OCI-LY3 (cell line): Measurements from ENCODE around the gene DNAH17.

ENCODE experiments used
- H2AFZ ChIP-seq: fragments of 200-600, 300-600 bp; shearing (Covaris generic); 2 replicates; pipeline ENCODE4 v1.6.0; 2014; ENCODE audit warnings: antibody characterized with exemption, low read depth, low read length
- H3K27ac ChIP-seq: fragments of 200-600, 300-600 bp; sonication (generic); 2 replicates; pipeline ENCODE4 v1.5.1; 2014; ENCODE audit warnings: mild to moderate bottlenecking, low read length, moderate library complexity, mixed read lengths
- H3K27me3 ChIP-seq: fragments of 200-600, 300-600 bp; sonication (generic); 2 replicates; pipeline ENCODE4 v1.6.1; 2014; ENCODE audit warnings: low read depth, low read length, mixed read lengths
- H3K36me3 ChIP-seq: fragments of 200-600, 300-600 bp; sonication (generic); replicated peaks from 2 replicates; pipeline ENCODE3; 2014; ENCODE audit warnings: low read depth, low read length, mixed read lengths
- H3K4me1 ChIP-seq: fragments of 300-600, 200-600 bp; sonication (generic); 2 replicates; pipeline ENCODE4 v1.6.1; 2014; ENCODE audit warnings: low read length, mixed read lengths
- H3K4me2 ChIP-seq: fragments of 200-600, 300-600 bp; sonication (generic); 2 replicates; pipeline ENCODE4 v1.6.1; 2014; ENCODE audit warnings: low read length, mixed read lengths
- H3K4me3 ChIP-seq: fragments of 300-600, 200-600 bp; sonication (generic); 2 replicates; pipeline ENCODE4 v1.5.1; 2014; ENCODE audit warnings: antibody characterized with exemption, mild to moderate bottlenecking, low read length, moderate library complexity
- H3K79me2 ChIP-seq: fragments of 300-600, 200-600 bp; shearing (Covaris generic); 2 replicates; pipeline ENCODE4 v1.6.1; 2014; ENCODE audit warnings: mild to moderate bottlenecking, low read length, mixed read lengths
- H3K9ac ChIP-seq: fragments of 300-600, 200-600 bp; shearing (Covaris generic); 2 replicates; pipeline ENCODE4 v1.6.0; 2014; ENCODE audit warnings: mild to moderate bottlenecking, low read length, moderate library complexity
- H3K9me3 ChIP-seq: fragments of 200-600, 300-600 bp; shearing (Covaris generic); 2 replicates; pipeline ENCODE4 v1.6.1; 2014; ENCODE audit warnings: low read length, mixed read lengths; ENCODE audit not compliant: insufficient read depth
- H4K20me1 ChIP-seq: fragments of 200-600, 300-600 bp; sonication (generic); 2 replicates; pipeline ENCODE4 v1.6.1; 2016; ENCODE audit warnings: low read length, mixed read lengths; ENCODE audit not compliant: insufficient read depth
- CTCF ChIP-seq: fragments of 200-600, 300-600 bp; sonication (generic); IDR thresholded peaks from 2 replicates; pipeline ENCODE4 v1.5.1; 2014; ENCODE audit warnings: antibody characterized with exemption, low read length, low read depth
- EZH2phosphoT487 ChIP-seq: fragments of 200-600 bp; shearing (Covaris generic); IDR thresholded peaks from 2 replicates; pipeline ENCODE4 v1.6.1; 2018; ENCODE audit warnings: antibody characterized with exemption, mixed run types, low read depth

DNAH17 gene

DNA sequence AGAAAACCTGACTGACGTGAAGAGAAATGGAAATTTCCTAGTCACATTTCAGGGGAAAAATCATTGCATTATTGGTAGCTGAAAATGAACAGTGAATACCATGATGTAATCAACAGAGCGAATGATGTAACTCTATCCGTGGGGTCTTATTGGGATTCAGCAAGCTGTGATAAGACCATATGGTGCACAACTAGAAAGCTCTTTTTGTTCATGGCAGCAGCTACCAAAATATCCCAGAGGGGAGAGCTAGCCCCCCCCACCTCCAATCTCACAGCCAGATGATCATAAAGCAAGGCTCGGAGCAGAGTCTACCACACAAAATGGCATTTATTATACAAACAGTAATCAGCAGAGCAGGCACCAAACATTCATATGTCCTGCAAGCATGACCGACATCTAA, 22.2 kb upstream of the DNAH17 start:
- no peak overlapping the region for H3K9ac ChIP-seq
- H3K79me2 ChIP-seq = no peaks in the 10 kb centered on the region
- no peaks in the 10 kb centered on the region for H3K9me3 ChIP-seq
- H3K27ac ChIP-seq = no peak overlapping the region
- TF ChIP-seq EZH2phosphoT487 (no peak), CTCF (no peak)
- no peak overlapping the region for H3K4me3 ChIP-seq
- peaks cover 16% of the 10 kb centered on the region for H3K27me3 ChIP-seq
- no peak overlapping the region for H2AFZ ChIP-seq
- H3K4me2 ChIP-seq = no peak overlapping the region
- no peaks in the 10 kb centered on the region for H4K20me1 ChIP-seq
- no peaks in the 10 kb centered on the region for H3K4me1 ChIP-seq
- no peaks in the 10 kb centered on the region for H3K36me3 ChIP-seq

GRCh38 chr17:78598013-78598471, 20.8 kb upstream of the DNAH17 start:
- no peak overlapping the region for H3K27ac ChIP-seq
- H3K27me3 ChIP-seq = peaks cover 18% of the 10 kb centered on the region
- H3K4me2 ChIP-seq = no peak overlapping the region
- no peaks in the 10 kb centered on the region for H3K36me3 ChIP-seq
- H3K4me1 ChIP-seq = no peaks in the 10 kb centered on the region
- H3K9me3 ChIP-seq = no peaks in the 10 kb centered on the region
- no peak overlapping the region for H3K9ac ChIP-seq
- TF ChIP-seq CTCF (no peak), EZH2phosphoT487 (no peak)
- no peak overlapping the region for H2AFZ ChIP-seq
- H3K79me2 ChIP-seq = no peaks in the 10 kb centered on the region
- H4K20me1 ChIP-seq = no peaks in the 10 kb centered on the region
- no peak overlapping the region for H3K4me3 ChIP-seq

- no peak overlapping the region for H3K27ac ChIP-seq
- no peaks in the 10 kb centered on the region for H4K20me1 ChIP-seq
- no peak overlapping the region for H2AFZ ChIP-seq
- TF ChIP-seq EZH2phosphoT487 (no peak), CTCF (no peak)
- no peaks in the 10 kb centered on the region for H3K36me3 ChIP-seq
- H3K9ac ChIP-seq = no peak overlapping the region
- H3K27me3 ChIP-seq = peaks cover 18% of the 10 kb centered on the region
- no peaks in the 10 kb centered on the region for H3K9me3 ChIP-seq
- no peak overlapping the region for H3K4me3 ChIP-seq
- no peaks in the 10 kb centered on the region for H3K4me1 ChIP-seq
- H3K4me2 ChIP-seq = no peak overlapping the region
- H3K79me2 ChIP-seq = no peaks in the 10 kb centered on the region
These were observed 19.9 kb upstream of the DNAH17 start for GRCh38 chr17:78596871-78597764.

DNA sequence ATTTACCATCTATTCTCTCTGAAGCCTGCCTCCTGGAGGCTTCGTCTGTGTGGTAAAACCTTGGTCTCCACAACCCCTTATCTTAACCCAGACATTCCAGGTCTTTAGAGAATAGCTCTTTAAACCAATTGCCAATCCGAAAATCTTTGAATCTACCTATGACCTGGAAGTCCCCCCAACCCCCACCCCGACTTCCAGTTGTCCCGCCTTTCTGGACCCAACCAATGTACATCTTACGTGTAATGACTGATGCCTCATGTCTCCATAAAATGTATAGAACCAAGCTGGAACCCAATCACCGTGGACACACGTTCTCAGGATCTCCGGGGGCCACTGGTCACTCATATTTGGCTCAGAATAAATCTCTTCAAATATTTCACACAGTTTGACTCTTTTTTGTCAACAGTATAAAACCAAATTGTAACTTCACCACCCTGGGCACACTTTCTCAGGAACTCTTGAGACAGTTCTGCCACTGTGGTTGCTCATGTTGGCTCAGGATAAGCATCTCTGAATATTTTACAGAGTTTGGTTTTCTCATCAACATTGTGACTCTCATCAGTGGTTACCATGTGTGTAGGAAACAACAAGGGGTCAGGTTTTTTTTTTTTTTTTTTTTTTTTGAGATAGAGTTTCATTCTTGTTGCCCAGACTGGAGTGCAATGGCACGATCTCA, 18.1 kb upstream of the DNAH17 start:
- H3K27ac ChIP-seq = no peak overlapping the region
- H3K79me2 ChIP-seq = no peaks in the 10 kb centered on the region
- H3K9me3 ChIP-seq = no peaks in the 10 kb centered on the region
- H4K20me1 ChIP-seq = no peaks in the 10 kb centered on the region
- peaks cover 18% of the 10 kb centered on the region for H3K27me3 ChIP-seq
- H3K4me3 ChIP-seq = no peak overlapping the region
- no peak overlapping the region for H2AFZ ChIP-seq
- no peak overlapping the region for H3K4me2 ChIP-seq
- H3K4me1 ChIP-seq = no peaks in the 10 kb centered on the region
- TF ChIP-seq CTCF (no peak), EZH2phosphoT487 (no peak)
- no peak overlapping the region for H3K9ac ChIP-seq
- no peaks in the 10 kb centered on the region for H3K36me3 ChIP-seq
